Stimulated activated naive CD8-positive, alpha-beta T cell treated with anti-CD3 and anti-CD28 coated beads, Interleukin-15, Interleukin-2, amounts not matched to agents 100 U/mL and 50 U/mL, for 24 hours (primary cell): Measurements from ENCODE around the gene SMYD3.

Experiments
- ATAC-seq: fragments of 150-1000 bp; cut with Tn5 transposase; one replicate; pipeline ENCODE4 v1.10.0; 2021
- DNase-seq: peaks from one replicate; pipeline ENCODE4 v3.0.0; 2021

SMYD3 gene

DNA sequence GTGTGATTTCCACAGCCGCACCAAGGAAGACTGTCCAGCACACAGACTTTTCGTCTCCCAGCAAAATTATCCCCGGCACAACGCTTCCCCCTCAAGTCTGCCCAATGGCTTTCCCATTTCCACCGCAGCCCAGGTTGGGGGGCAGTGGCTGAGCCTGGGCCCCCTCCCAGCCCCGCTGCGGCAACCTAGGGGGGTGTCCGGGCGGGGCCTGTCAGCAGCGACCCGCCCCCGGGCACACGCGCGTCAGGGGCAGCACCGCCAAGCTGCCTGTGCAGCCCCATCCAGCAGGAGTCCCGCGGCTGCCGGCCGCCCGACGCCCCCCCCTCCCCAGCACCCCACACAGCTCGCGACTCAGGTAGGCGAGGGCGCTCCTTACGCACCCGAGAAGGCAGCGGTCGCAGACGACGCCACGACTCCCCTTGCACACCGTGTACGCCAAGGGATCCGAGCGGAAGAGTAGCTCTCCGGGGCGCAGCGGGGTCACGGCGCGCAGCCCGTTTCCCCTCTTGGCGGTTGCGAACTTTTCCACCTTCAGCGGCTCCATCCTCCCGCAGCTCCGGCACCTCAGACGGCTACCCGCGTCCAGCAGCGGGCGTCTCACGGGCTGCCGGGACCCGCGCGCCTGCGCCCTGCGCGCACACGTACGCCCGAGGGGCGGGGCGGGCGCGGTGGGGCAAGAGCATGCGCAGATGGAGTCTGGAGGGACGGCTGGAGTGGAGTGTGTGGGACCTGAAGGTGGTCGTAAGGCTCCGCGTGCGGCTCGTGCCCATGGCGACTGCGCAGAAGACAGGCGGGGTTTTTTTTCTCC, at the start of gene SMYD3:
SMYD3 (minus strand) TSS at position 606 of the 808 bp plus-strand sequence.
- peak; percentile 92 for ATAC-seq

DNA sequence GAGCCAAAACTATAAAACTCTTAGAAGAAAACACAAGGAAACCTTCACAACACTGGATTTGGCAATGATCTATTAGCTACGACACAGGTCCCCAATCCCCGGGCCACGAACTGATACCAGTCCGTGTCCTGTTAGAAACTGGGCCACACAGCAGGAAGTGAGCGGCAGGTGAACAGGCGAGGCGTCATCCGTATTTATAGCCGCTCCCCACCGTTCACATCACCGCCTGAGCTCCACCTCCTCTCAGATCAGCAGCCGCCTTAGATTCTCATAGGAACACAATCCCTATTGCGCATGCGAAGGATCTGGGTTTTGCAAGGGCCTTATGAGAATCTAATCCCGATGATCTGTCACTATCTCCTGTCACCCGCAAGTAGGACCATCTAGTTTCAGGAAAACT, 47.1 kb upstream of the SMYD3 start:
- no peak for ATAC-seq

More for the DNA sequence above, at the start of gene SMYD3:
- peak; percentile 87 for DNase-seq

DNA sequence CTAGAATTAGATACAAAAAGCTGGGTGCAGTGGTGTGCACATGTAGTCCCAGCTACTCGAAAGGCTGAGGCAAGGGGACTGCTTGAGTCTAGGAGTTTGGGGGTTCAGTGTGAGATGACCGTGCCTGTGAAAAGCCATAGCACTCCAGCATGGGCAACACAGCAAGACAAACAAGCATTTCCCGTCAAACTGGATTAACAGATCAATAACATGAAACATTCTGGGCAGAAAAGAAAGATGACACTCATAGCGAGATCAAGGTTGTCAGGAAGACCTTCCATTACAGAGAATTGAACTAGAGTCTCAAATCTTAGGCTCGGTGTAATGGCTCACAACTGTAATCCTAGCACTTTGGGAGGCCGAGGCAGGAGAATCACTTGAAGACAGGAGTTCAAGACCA, 45.0 kb upstream of the SMYD3 start:
- no peak for DNase-seq
- no peak for ATAC-seq

More for the DNA sequence above, 47.1 kb upstream of the SMYD3 start:
- DNase-seq = no peak

DNA sequence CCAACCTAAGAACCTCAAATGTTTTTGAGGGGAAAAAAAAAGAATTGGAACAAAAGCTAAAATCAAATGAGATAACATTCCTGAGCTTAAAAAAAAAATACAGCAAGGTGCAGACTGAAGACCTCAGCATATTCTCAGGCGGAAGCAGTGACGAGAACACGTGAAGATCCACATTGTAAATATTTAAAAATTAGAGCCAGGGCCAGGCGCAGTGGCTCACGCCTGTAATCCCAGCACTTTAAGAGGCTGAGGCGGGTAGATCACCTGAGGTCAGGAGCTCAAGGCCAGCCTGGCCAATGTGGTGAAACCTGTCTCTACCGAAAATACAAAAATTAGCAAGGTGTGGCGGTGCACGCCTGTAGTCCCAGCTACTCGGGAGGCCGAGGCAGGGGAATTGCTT, 43.3 kb upstream of the SMYD3 start:
- DNase-seq (no peak), ATAC-seq (no peak)

DNA sequence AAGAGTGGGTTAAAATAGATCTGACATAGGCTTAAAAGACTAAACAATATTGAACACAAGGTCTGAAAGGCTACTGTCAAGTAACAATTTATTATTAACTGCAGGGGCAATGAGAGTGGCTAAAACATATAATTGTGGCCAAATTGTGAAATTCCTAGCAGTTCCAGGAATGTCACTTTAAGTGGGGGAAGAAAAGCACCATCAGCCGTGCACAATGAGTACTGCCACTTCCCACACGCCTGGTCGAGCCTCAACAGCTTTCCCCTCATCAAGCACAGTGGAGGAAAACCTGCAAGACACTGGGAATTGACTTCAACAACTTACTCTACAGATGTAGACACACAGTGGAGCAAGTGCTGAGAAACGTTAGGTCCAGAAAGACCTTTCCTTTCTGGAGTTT, 42.6 kb upstream of the SMYD3 start:
- DNase-seq = no peak
- ATAC-seq = no peak

DNA sequence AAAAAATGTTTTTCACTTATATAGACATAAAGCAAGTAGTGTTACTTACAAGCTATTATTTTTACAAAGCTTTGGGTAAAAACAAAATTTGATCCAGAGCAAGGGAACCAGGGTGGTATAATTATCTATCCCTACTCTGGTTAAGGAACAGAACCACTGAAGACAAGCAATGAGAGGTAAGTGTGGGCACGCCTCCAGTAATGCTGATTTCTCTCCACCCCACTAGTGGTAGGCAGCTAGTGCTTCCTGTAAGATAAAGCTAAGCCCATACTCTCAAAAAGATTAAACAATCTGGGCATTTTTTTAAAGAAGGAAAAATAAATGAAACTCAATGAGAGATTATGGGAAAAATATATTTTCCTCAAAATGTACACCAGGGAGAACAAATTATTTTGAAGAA, 36.9 kb upstream of the SMYD3 start:
- ATAC-seq (no peak), DNase-seq (no peak)

DNA sequence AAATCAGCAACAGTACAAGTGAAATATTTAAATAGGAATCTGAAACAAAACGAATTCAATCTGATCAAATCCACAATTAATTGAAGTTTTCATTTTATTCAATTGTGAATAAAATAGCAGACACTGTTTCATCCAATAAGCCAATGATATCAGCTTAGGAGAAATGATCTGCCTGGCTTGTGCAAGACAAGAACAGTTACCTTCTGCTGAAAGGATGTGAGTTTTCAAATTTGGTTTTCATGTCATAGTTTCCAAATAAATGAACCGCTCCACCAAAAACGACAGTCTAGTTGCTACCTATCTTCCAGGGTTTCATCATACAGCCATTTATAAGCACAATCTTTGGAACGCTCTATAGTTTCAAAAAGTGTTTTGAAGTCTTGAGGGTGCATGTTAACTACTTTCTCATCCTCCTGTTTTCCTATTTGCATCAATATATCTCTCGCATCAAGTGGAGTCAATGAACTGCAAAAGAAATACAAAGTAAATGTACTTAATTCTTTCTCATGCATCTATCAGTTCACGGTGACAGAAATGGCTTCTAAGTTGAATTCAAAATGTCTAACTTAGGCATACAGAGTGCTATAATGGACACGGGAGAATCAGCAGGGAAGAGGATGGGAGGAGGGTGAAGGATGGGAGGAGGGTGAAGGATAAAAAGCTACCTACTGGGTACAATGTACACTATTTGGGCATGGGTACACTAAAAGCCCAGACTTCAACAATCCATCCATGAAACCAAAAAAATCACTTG, 33.8 kb upstream of the SMYD3 start:
- ATAC-seq = no peak
- no peak for DNase-seq

DNA sequence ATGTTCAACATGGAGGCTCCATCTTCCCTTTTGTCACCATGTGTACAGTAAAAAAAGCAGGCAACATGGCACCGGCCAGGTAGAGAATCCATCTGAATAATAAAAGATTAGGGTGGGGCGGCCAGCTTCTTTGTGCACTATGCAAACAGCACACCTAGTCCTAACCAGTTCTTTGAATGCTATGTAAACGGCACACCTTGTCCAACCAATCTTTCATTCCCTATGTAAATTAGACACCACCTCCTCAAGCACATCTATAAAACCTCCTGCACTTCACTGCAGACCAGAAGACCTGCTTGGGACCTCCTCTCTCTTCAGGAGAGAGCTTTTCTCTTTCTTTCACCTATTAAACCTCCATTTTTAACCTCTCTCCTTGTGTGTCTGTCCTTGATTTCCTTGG, 30.8 kb upstream of the SMYD3 start:
- ATAC-seq (no peak), DNase-seq (no peak)

DNA sequence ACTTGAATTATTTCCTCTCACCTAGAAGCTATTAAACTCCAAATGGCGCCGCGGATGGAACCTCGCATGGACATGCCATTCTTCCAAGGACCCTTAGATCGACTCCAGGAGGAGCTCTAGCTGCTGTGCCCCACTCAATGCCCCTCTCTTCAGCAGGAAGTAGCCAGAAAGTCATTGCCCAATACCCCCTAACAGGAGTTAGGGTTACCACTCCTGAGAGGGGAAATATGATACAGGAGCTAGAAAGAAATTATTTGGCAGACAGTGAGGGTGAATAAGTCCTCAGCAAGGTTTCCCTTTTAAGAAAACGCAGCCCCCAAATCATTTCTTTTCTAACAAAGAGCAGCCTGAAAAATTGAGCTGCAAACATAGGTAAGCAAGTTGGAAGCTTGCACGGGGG, 30.4 kb upstream of the SMYD3 start:
- ATAC-seq (no peak), DNase-seq (no peak)

DNA sequence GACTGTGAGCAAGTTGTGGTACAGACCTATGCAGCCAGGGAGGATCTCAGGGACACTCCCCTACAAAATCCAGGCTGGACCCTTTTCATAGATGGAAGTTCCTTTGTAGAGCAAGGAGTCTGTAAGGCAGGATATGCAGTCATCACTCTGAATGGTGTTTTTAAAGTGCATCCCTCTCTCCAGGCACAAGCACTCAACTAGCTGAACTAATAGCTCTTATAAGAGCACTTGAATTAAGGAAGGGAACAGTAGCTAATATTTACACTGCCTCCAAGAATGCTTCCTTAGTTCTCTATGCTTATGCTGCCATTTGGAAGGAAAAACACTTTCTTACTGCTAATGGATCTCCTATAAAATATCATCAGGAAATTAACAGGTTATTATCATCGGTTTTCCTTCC, 27.0 kb upstream of the SMYD3 start:
- ATAC-seq = no peak

DNA sequence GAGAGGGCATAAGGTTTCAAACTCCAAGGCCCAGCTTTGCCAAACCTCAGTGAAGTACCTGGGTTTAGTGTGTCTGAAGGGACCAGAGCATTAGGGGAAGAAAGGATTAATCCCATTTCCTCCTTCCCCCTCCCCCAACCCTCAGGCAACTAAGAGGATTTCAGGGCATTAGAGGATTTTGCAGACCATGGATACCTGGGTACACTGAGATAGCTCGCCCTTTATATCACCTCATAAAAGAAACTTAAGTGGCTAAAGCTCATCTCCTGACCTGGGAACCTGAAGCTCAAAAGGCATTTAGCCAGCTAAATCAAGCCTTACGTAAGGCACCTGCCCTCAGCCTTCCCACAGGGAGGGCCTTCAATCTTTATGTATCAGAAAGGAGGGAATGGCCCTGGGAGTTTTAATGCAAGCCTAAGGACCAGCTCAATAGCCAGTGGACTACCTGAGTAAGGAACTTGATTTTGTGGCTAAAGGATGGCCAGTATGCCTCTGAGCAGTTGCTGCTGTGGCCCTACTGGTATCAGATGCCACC, 26.4 kb upstream of the SMYD3 start:
- DNase-seq (no peak), ATAC-seq (no peak)

More for the DNA sequence above, 27.0 kb upstream of the SMYD3 start:
- DNase-seq = no peak

DNA sequence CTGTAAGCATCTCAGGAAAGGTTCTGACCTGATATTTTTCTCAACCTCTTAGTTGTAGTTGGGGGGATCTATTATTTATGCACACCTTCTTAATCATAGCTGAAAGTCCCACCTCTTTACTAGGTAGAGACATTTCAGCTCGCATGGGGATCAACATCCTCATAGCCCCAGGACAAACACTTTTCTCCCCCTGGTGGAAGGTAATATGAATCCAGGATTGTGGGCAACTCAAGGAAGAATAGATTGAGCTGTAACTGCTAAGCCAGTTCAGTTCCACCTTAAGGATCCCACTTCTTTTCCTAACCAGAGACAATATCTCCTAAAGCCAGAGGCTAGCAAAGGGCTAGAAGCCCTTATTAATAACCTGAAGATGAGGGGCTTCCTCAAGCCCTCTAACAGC, 25.4 kb upstream of the SMYD3 start:
- ATAC-seq = no peak
- no peak for DNase-seq

DNA sequence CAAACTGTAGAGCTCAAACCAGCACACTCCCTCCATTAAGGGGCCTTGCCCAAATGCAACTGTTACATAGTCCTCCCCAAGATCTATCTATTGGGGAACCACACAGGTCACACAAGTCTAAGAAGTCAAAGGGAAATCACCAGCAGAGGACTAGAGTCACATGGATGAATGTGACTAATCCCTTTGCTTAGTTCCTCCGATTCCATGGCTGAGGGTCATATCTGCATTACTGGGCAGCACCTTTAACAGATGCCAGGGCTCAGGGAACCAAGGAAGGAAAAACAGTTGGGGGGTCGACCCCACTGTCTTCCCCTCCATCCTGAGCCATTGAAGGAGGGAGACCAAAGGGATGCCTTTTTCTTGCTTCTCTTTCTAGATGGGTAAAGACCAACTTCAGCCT, 23.4 kb upstream of the SMYD3 start:
- no peak for DNase-seq

DNA sequence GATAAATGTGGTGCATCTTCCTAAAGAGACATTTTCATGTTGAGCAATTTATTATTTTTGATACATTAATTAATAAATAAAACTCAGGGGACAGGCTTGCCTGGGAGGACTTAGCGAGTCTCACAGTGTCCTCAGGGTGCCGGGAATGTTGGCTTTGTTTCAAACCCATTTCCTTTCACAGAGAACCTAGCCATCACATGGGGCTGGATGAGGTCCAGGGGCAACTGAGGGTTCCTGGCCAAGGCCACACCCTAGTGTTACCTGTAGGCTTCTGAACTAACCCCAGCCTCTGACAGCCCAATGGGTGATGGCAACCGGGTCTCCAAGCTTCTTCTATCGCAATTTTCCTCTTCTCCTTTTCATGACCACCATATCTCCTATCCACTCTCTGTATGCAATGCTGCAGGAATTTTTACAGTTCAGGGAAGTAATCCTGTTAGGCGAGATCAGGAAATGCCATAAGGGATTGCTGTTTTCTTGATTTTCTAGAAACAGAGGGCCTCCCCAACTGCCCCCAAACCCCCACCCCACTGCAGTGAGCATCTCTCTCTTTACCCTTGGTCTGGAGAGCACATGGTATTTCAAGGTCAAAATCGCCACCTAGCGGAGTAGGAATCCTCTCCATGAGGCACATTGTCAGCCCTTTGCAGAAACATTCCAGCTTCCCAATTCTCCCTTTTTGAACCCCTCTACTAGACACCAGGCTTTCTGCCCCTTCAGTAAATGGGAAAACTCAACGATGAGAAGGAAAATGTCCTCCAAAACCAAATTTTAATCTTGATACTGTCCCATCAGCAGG, 22.1 kb upstream of the SMYD3 start:
- DNase-seq (no peak), ATAC-seq (no peak)

More for the DNA sequence above, 23.4 kb upstream of the SMYD3 start:
- no peak for ATAC-seq

DNA sequence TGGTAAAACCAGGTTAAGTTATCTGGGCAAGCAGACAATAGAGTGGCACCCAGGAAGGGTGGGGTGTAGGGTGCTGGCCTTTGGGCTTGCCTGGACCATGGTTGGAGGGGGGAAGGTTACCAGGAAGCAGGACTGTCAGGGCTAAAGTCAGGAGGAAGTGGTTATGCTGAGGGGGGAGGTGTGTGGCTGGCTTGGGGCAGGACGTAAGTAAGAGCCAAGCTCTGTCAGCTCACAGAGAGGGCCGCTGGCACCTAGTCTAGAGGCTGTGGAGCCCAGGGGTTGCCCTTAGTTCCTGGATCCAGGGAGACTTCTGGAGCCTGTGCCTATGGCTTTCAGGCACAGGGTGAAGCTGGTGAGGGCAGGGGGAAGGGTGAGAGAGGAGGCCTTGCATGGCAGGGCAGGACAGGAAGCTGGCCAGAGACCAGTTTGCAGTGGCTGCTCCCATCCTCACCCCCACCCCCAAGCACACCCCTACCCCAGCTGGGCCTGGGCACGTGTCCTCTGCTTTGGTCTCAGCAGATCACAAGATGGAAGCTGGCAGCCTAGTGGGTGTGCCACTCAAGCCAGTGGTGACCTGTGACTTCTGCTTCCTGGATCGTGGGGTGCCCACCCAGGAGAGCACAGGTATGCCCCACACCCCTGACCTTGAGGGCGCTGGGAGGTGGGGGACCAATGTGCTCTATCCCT, 20.5 kb upstream of the SMYD3 start:
- ATAC-seq (no peak), DNase-seq (no peak)

DNA sequence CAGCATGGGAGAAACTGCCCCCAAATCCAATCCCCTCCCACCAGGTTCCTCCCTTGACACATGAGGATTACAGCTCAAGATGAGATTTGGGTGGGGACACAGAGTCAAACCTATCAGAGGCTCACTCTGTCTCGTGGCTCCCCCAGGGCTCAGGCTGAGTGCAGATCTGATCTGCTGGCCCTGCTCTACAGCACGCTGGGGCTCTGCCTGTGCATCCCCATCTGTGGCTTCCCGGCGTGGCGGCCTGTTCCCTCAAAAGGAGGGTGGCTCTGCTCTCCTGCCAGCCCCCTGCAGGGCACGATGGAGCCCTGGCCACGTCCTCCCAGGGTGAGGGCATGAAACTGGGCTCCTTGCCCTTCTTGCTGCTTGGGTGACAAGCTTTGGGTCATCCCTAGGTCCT, 19.8 kb upstream of the SMYD3 start:
- DNase-seq = no peak
- no peak for ATAC-seq

DNA sequence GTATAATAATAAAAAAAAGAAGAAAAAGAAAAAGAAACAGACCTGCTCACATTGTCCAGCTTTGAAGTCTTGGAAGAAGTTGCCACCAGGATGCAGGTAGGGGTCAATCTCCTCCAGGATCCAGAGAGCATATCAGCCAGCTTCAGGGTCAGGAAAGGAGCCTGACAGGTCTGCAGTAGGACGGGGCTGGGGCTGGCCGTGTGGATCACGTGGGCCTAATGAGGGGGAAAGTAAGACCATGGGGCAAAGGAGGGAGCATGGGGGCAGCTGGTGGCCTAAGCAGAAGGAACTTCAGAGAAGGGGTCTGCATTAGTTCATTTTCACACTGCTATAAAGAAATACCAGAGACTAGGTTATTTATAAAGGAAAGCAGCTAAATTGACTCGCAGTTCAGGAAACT, 19.3 kb upstream of the SMYD3 start:
- DNase-seq (no peak), ATAC-seq (no peak)

DNA sequence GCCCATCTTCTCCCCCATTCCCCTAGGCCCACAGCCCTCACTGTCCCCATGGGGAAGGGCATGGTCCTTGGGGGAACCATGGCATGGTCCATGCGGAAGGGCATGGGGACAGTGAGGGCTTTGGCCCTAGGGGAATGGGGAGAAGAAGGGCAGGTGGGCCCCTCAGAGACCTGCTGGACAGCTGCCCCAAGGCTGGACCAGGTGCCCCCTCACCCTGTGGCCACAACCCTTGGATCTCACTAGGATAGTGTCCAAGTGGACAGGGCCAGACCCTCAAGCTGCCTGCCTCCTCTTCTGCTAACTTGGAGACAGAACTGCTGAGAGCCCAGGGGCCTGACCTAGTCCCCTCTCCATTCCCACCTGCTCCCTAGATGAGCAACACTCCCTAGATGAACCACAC, 12.4 kb upstream of the SMYD3 start:
- DNase-seq (no peak), ATAC-seq (no peak)

DNA sequence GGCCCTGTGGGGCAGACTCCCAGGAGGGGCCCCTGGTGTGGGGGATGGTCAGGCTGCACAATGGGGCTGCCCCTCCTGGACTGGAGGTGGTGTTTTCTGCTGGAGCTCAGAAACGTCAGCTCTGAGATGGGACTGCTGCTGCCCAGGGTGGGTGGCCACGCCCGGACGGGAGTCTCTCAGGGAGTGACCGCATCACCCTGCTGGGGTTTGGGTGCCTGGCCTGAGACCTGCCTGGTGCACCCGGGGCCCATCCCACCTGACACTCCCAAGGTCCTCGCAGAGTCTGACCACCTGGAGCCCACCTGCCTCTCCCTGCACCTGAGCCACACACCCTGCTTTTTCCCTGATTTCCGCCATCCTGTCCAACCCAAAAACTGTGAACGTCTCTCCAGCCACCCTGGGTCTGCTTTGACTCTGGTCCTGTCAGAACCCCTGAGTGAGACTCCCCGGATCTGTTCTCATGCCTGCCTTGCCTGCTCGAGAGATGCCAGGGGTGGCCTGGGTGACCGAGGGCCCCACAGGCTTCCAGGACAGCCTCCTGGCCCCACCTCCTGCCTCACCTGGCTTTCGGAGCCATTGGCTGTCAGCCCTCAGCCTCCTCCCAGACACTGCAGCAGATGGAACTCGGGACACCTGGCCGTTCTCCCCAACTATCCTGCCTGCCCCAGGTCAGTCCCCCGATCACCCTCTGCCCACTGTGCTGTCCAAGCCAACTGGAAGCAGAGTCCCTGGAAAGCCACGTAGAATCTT, 11.6 kb upstream of the SMYD3 start:
- peak; percentile 14 for ATAC-seq
- no peak for DNase-seq

DNA sequence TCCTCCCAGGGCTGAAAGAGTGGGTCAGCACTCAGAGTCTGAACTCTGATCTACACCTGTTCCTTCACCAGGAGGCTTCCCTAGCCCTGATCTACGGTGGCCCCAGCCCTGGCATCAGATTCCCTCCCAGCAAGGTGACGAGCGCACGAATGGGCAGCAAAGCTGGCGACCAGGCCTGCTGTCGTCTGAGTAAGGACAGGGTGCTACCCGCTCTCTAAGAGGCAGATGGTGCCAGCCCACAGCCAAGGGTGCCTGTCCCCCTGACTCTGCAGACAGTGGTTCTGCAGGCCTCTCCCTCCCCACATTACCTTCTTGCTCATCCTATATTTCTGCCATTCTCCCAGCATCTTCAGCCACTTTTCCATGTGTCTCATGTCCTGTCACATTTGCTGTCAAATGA, 10.3 kb upstream of the SMYD3 start:
- ATAC-seq (no peak), DNase-seq (no peak)

DNA sequence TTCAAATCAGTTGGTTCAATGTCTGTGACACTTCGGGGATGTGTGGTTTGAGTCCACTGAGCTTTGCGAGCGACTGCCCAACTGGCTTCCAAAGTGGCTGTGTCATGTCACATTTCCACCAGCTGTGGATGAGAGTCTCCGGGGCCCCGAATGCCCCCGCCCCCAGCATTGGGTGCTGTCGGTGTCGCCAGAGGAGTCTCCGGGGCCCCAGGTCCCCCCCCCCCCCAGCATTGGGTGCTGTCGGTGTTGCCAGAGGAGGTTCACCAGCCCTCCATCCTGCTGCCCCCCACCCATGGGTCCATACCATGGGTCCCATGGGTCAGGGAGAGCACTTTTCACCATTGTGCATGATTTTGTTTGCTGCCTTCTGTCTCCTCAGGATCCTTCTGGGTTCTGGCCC, 9.0 kb upstream of the SMYD3 start:
- ATAC-seq (no peak), DNase-seq (no peak)
